C1 segment of cervical spinal cord (tissue), 14 donors: ENCODE data around the gene SS18L1.

Source experiments
- DNase-seq, 14 donors: peaks; one replicate each; lab custom pipeline; 2025; lab: John Stamatoyannopoulos, UW

SS18L1 gene

GRCh38 chr20:62151835-62152364, 8.3 kb downstream of the SS18L1 start:
- no peak for DNase-seq

- DNase-seq: peak in 1 of 14 donors; percentile 20
Measured at GRCh38 chr20:62155428-62156253, 12.1 kb downstream of the SS18L1 start.

- DNase-seq: no peak
Measured at GRCh38 chr20:62156254-62156556, 12.6 kb downstream of the SS18L1 start.

GRCh38 chr20:62156592-62157386, 13.2 kb downstream of the SS18L1 start:
- DNase-seq: peak in 8 of 14 donors; percentile 5 to 66 (median 30)

DNA sequence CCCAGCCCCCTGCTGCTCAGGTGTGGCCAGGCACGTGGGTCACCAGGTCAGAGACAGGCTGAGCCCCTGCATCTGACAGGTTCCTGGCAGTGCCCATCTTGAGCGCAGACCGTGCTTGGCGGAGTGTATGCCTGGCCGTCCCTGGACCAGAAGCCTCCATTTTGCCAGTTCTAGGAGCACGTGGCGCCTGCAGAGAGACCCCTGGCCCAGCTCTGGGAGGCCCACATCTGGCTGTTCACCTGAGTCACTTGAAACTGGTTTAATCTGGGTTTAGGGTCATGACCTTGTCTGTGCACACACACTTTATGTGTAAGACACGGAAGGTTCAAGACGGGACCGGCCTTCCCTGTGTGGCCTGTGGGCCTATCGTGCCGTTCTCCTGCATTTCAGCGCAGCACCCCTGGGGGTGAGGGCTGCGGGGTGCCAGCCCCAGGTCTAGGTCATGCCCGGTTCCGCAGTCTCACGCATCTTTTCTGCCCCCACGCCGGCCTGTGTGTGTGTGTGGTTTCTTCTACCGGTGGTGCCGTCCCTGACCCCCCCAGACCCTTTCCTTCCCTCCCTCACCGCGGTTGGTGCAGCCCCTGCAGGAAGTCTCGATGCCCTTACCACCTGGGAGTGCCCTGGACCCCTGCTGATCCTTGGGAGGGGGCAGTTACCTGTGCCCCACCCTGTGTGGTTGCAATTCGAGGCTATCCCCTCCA, 14.0 kb downstream of the SS18L1 start:
- DNase-seq: no peak

GRCh38 chr20:62158088-62158400, 14.5 kb downstream of the SS18L1 start:
- no peak for DNase-seq

- DNase-seq: no peak
Measured at GRCh38 chr20:62158541-62158940, 15.0 kb downstream of the SS18L1 start.

GRCh38 chr20:62159052-62159451, 15.5 kb downstream of the SS18L1 start:
- no peak for DNase-seq

DNA sequence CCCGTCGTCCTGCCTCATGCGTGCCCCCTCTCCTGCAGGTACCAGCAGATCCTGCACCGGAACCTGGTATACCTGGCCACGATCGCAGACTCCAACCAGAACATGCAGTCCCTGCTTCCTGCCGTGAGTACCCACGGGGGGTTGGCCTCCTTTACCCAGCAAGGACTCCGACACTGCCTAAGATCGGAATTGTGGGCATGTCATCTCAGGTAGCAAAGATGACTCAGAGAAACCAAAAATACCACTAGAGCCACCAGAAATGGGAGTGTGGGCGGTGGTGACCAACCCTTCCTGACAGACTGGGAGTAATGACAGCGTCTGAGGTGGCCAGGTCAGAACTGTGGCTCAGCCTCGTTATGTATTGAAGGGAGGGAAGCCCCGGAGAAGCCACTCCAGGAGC, 16.3 kb downstream of the SS18L1 start:
- peak in 1 of 14 donors; percentile 76 for DNase-seq

- no peak for DNase-seq
Measured at GRCh38 chr20:62160253-62160652, 16.7 kb downstream of the SS18L1 start.

DNA sequence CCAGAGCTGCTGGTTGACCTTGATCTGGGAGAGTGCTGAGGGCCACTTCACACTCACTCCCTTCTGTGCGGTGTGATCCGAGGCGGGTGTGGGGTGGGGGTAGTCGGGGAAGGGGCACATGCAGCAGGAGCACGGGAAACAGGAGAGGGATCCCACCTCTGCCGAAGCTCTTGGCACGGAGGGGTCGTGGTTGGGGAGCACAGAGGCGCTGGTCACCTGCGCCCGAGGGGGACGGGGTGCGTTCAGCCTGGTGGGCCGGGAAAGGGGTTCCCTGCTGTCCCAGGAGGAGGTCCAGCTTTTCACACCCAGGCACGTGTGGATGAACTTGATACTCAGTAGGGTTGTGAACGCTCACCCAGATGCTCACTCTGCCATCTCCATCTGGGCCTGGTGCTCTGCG, 17.3 kb downstream of the SS18L1 start:
- DNase-seq: no peak

DNA sequence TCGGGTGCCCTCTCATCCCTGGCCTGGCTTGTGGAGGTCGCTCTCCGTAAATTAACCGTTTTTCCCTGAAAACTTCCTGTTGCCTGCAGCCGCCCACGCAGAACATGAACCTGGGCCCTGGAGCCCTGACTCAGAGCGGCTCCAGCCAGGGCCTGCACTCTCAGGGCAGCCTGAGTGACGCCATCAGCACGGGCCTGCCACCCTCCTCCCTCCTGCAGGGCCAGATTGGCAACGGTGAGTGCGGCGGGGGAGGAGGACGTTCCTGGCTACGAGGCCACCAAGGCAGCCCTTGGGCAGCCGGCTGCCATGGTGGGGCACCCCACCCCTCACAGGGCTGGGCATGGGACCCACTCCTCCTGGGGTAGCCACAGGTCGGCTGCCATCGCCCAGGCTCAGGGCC, 17.8 kb downstream of the SS18L1 start:
- DNase-seq: peak in 1 of 14 donors; percentile 74

DNA sequence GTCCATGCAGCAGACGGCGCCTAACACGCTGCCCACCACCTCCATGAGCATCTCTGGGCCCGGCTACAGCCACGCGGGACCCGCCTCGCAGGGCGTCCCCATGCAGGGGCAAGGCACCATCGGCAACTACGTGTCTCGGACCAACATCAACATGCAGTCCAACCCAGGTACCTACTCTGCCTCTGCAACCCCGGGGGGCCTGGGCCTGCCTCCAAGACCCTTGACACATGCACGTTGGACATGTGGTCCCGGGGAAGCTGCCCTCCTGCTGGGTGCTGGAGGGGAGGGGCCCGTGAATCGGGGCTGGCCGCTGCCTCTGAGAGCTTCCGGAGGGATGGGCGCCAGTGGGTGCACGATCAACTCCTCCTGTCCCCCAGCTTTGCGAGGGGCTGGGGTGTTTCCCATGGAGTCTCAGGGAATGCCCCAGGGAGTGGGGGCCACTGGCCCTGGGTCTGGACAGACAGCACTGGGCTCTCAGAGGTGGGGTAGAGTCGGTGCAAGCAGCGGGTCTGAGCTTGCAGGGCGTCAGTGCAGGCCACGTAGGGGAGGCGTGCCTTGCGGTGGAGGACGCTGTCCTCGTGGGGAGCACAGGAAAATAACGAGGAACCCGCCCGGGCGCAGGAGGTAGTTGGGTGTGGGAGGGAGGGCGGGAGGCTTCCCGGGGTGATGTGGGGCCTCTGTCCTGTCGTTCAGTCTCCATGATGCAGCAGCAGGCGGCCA, 19.4 kb downstream of the SS18L1 start:
- DNase-seq: no peak

GRCh38 chr20:62163485-62163865, 19.9 kb downstream of the SS18L1 start:
- DNase-seq: no peak

- DNase-seq: no peak
Measured at GRCh38 chr20:62163986-62164762, 20.6 kb downstream of the SS18L1 start.

DNA sequence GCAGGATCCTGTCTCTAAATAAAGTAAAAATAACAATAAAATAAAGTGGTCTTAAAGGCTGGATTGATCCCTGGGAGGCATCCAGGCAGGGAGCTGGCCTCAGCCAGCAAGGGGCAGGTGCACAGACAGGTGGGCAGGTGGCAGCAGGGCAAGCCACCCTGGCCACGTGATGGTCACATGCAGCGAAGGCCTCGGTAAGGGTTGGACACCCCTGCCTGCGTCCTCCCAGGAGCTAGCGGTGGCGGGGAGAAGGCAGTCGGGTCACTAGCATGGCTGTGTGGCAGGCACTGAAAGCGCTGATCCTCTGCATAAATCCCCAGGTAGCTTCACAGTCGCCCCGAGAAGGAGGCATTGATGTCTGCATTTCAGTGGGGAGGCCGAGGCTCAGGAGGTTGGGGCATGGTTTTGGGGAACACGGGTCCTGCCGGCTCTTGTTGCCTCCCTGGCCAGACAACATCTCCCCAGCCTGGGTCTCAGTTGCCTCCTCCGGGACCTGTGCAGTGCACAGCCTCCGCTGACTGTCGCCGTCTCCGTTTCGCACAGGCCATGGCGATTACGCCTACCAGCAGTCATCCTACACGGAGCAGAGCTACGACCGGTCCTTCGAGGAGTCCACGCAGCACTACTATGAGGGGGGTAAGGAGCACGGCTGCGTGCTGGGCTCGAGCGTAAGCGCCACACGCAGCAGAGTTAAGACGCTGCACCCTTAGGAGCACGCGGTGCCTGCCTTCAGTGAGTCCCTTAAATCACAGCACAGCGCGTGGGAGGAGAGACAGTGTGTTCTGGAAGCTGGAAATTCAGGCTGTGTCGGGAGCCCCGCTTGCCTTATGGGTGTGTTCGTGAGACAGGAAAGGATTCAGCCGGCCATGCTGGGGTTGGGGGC, 21.6 kb downstream of the SS18L1 start:
- DNase-seq: no peak

GRCh38 chr20:62165762-62166399, 22.3 kb downstream of the SS18L1 start:
- DNase-seq: no peak

- no peak for DNase-seq
Measured at GRCh38 chr20:62167474-62167873, 23.9 kb downstream of the SS18L1 start.

GRCh38 chr20:62168061-62168460, 24.5 kb downstream of the SS18L1 start:
- DNase-seq: peak in 1 of 14 donors; percentile 63
